ENCODE measurements around the gene C2orf80.
"Not testable (repeated sequence)": the region's sequence is repeated elsewhere in the genome, so short reads cannot be mapped to it uniquely, and the experiment has no call there.

C2orf80 gene

DNA sequence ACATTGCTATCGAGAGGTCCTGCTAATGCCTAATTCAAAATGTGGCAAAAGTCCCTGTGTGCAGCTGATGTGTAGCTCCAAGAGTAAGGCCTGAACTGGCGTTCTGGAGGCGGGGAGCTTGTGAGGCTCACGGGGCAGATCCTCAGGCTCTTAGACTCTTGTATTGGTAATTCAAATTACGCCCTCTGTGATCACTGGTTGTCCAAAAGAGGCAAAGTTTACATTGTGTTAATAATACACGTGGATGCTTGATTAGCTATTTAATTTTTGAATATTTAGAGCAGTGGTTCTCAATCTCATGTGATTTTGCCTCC lies 14.0 kb downstream of the C2orf80 start:
- DNase-seq = no peak

GRCh38 chr2:208175069-208175839 lies 14.6 kb downstream of the C2orf80 start:
- peak; percentile 24 for DNase-seq

- DNase-seq = no peak
These were observed 15.7 kb downstream of the C2orf80 start for GRCh38 chr2:208174144-208174543.

DNA sequence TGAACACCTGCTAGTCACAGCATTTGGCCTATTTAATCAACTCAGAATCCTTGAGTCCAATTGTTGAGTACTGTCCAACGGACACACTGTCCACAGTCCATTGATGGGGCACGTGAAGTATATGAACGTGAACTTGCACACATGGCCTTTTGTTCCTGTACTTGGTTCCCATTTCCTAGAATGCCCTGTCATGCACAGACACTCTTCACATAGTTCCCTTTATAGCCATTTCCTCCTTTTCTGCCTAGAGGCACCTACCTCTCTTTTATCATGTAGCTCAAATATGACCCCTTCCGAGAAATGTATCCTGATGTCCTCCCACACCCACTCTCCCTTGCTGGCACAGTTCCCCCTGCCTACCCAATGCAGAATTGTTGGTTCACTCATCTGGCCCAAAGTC lies 17.7 kb downstream of the C2orf80 start:
- DNase-seq = no peak

- DNase-seq = no peak
These were observed 24.7 kb downstream of the C2orf80 start for GRCh38 chr2:208164951-208165755.

GRCh38 chr2:208163489-208163888 lies 26.3 kb downstream of the C2orf80 start, which contains the start of gene CRYGA:
Gene CRYGA (minus strand): TSS chr2:208163589. CDS start chr2:208163556, 33 bp downstream.
- no peak for DNase-seq

DNA sequence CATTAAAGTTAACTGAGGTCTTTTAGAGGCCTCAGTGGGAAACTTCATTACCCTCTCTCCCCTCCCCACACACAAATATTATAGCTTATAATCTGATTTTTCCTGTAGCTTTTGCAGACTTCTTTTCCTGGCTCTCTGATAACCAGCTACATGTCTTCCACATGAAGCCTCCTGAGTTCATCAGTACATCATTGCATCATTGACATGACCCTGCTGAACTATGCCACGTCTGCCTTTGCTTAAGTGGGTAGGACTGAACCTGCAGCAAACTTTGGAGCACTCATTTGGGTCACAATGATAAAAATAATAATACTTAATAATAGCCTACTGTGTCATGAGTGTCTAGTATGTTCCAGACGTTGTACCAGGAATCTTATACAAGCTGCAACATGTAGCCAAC lies 33.4 kb downstream of the C2orf80 start:
- DNase-seq = no peak

- no peak for DNase-seq
These were observed 36.7 kb downstream of the C2orf80 start for GRCh38 chr2:208153156-208153555.

DNA sequence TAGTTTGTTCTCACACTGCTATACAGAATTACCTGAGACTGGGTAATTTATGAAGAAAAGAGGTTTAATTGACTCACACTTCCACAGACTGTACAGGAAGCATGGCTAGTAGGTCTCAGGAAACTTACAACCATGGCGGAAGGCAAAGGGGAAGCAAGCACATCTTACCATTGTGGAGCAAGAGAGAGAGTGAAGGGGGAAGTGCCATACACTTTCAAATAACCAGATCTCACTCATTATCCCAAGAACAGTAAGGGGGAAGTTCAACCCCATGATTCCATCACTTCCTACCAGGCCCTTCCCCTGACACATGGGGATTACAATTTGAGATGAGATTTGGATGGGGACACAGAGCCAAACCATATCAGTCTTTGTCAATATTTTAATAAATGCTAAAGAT lies 38.9 kb downstream of the C2orf80 start:
- no peak for DNase-seq

GRCh38 chr2:208150094-208150493 lies 39.7 kb downstream of the C2orf80 start:
- no peak for DNase-seq

- no peak for DNase-seq
These were observed 41.0 kb downstream of the C2orf80 start for GRCh38 chr2:208148803-208149202.

- no peak for DNase-seq
These were observed 42.1 kb downstream of the C2orf80 start for GRCh38 chr2:208147759-208148158.

GRCh38 chr2:208147008-208147407 lies 42.8 kb downstream of the C2orf80 start:
- DNase-seq = no peak

DNA sequence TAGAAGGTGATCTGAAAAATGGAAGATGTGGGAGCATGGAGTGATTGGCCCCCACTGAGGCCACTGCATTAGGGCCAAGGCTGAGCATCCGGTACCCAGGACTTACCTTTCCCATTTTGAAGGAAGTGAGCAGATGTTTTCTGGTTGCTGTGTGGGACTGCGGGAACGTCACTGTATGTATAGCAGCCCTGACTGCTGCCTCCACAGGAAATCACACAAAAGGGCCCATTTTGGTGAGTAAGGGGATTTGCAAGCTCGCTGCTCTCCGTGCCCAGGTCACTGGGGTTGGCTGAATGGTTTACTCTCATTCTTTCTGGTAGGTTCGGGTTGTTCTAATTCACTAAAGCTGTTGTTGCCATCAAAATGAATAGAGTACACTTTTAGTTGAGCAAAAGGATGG lies 43.8 kb downstream of the C2orf80 start, which contains the start of gene CRYGB:
CRYGB (minus strand) TSS at position 153 of the 400 bp plus-strand sequence; CDS start at position 115, 38 bp downstream.
- DNase-seq = no peak

GRCh38 chr2:208142925-208143799 lies 46.7 kb downstream of the C2orf80 start:
- no peak for DNase-seq

- no peak for DNase-seq
These were observed 47.4 kb downstream of the C2orf80 start for GRCh38 chr2:208142240-208142924.

- no peak for DNase-seq
These were observed 50.4 kb downstream of the C2orf80 start for GRCh38 chr2:208139447-208139846.

GRCh38 chr2:208138334-208138733 lies 51.5 kb downstream of the C2orf80 start:
- DNase-seq = not testable (repeated sequence)

DNA sequence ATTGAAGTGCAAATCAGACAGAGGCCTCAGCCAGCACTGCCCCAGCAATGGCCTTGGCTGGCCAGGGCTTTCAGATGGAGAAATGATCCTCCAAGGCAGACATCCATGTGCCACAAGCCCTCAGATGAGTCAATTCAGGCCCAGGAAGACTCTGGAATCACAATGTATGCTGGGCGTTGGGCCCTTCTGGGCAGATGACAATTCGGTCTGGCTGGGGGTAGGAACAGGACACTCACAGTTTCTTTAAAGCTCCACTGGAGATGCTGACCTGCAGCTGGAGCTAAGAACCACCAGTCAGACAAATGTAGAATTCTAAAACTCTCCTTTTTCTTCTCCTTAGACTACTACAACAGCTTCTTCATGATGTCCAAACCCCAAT lies 53.1 kb downstream of the C2orf80 start:
- no peak for DNase-seq

DNA sequence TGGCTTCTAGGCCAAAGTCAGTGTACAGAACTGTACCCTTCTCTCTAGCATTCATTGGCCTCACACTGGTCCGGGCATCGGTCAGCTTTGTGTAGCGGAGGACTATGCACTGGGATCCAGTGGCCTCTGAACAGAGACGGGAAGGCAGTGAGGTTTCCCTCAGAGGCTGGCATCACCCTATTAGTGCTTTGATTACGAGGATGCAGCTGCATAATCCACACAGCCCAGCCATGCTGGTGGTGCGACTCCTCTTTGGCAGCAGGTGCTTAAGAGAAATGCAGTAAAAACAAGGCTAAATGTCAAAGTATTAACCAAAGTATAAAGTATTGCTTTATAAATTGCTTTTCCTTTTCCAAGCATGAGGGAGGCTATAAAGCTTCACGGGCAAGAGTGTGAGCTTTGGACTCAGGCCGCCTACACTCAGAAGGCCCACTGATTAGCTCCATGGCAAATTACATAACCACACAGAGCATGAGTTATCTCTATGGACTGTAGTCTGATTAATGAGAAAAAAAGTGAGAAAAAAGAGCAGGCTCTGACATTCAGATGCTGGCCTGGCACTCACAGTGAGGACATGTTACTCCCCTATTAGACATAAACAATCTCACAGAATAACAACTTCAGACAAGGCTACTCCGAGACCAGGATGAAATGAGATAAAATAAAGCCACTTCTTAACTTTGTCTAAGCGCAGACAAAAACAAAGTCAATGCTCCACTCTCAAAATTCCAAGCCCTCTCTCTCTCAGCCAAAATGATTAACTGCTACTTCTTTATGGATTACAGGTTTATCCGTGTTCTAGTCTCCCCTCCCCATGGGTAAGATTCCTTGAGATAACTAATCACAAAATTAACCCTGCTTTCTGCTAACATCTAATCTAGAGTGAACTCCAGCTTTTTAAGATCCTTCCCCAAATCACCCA lies 53.8 kb downstream of the C2orf80 start:
- DNase-seq = no peak

- DNase-seq = peak; percentile 8
These were observed 54.8 kb downstream of the C2orf80 start for GRCh38 chr2:208134928-208135586.

Data from NK-92 treated with Interleukin-12 subunit alpha and Interleukin-12 subunit beta, amount 100 ng/mL, for 24 hours (cell line).